Peyer's patch (tissue), 4 donors: ENCODE results near the gene SGTA. TPM values are rescaled to one million over a fixed set of nuclear protein-coding genes. Genes with fewer than 3 reads are reported as not detected.

Experiments
- DNase-seq, 3 donors: peaks; one replicate each; pipeline ENCODE4 v3.0.0-alpha.2; 2017 to 2019
- H3K27ac ChIP-seq, 4 donors: fragments of 200-600 bp; sonication (generic); one replicate each; pipeline ENCODE4 v1.5.1; 2016 to 2019
- H3K27me3 ChIP-seq, 2 donors: fragments of 200-600 bp; sonication (generic); one replicate each; pipeline ENCODE4 v1.5.1; 2019
- H3K36me3 ChIP-seq, 3 donors: fragments of 200-600 bp; sonication (generic); one replicate each; pipeline ENCODE4 v1.5.1; 2016 to 2019
- H3K4me1 ChIP-seq, 4 donors: fragments of 200-600 bp; sonication (generic); one replicate each; pipeline ENCODE4 v1.5.1; 2016 to 2019
- H3K4me3 ChIP-seq, 4 donors: fragments of 200-600 bp; sonication (generic); 1 replicate in 3 of 4; 2 replicates in 1 of 4; pipeline ENCODE4 v1.5.1; 2016 to 2019; ENCODE audit warnings: mild to moderate bottlenecking in 1 of 4
- H3K9me3 ChIP-seq, 4 donors: fragments of 200-600 bp; sonication (generic); one replicate each; pipeline ENCODE4 v1.5.1; 2016 to 2019; ENCODE audit warnings: mild to moderate bottlenecking in 1 of 4
- POLR2A ChIP-seq, 2 donors: fragments of 450-650 bp; IDR thresholded peaks; one replicate each; pipeline ENCODE4 v1.5.1; 2017; ENCODE audit warnings: antibody characterized with exemption in 2 of 2, mild to moderate bottlenecking in 2 of 2, moderate library complexity in 2 of 2
- total RNA-seq, 4 donors: library from RNA; depleted of rRNA; stranded (reverse); fragments of >200 nt; gene quantifications; one replicate each; pipeline ENCODE4 v1.1.0, GENCODE V29; 2016
- TF ChIP-seq, protein P1 (sequence below), 6 experiments: fragments of 450-650 bp in 4 of 6; fragments of 200-600 bp in 2 of 6; sonication (generic) in 1 of 6; IDR thresholded peaks; one replicate each; pipeline ENCODE4 v1.5.1; 2017 to 2019; ENCODE audit warnings: antibody characterized with exemption in 6 of 6, mild to moderate bottlenecking in 3 of 6, moderate library complexity in 1 of 6

Gene SGTA
- total RNA-seq, 4 donors from 2014 or later = 26.4 to 62.5 (median 45.7) TPM

DNA sequence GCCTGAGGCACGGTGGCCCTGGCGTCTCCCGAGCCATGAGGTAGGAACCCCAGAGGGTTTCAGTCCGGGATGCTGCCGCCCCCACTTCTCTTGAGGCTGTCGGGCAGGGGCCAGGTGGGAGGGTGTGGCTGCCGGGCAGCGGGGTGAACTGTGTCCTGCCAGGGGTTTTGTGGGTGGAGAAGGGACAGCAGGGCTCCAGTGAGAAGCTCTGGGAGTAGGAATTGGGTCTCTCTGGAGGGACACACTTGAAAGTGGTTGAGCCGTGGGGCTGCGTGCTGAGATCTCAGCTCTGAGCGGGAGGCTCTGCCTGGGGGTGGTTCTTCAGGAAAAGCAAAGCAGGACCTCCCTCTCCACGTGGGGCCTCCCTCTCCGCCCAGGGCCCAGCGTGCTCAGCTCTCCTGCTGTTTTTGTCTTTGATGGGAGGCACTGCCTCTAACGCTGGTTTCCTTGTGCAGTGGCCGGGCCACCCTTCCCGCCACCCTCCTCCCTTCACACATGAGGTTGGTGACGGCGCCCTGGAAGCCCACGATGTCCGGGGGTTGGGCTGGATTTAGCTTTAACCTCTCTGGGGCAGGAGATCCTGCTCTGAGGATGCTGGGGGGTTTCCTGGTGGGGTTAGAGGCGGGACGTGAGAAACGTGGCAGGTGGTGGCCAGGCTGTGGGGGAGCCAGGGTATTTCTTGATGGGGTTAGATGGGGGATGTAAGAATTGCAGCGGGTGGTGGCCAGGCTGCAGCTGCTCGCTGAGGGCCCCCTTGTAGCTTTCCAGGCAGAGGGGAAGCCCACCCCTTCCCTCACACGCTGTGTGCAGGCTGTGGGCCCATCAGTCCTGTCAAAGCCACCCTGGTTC is 21.3 kb upstream of the SGTA start:
- H3K4me3 ChIP-seq = no peak overlapping the region
- DNase-seq = no peak
- H3K4me1 ChIP-seq = no peaks in the 10 kb centered on the region
- H3K27me3 ChIP-seq = no peaks in the 10 kb centered on the region
- TF ChIP-seq POLR2A (IDR thresholded peaks at IDR 0.05) = no peak
- TF ChIP-seq, protein P1, sequence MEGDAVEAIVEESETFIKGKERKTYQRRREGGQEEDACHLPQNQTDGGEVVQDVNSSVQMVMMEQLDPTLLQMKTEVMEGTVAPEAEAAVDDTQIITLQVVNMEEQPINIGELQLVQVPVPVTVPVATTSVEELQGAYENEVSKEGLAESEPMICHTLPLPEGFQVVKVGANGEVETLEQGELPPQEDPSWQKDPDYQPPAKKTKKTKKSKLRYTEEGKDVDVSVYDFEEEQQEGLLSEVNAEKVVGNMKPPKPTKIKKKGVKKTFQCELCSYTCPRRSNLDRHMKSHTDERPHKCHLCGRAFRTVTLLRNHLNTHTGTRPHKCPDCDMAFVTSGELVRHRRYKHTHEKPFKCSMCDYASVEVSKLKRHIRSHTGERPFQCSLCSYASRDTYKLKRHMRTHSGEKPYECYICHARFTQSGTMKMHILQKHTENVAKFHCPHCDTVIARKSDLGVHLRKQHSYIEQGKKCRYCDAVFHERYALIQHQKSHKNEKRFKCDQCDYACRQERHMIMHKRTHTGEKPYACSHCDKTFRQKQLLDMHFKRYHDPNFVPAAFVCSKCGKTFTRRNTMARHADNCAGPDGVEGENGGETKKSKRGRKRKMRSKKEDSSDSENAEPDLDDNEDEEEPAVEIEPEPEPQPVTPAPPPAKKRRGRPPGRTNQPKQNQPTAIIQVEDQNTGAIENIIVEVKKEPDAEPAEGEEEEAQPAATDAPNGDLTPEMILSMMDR (IDR thresholded peaks at IDR 0.05) = no peak
- H3K9me3 ChIP-seq = no peaks in the 10 kb centered on the region
- H3K36me3 ChIP-seq = peaks cover 0 to 41% (median 0%) of the 10 kb centered on the region in 3 donors
- H3K27ac ChIP-seq = no peak overlapping the region

DNA sequence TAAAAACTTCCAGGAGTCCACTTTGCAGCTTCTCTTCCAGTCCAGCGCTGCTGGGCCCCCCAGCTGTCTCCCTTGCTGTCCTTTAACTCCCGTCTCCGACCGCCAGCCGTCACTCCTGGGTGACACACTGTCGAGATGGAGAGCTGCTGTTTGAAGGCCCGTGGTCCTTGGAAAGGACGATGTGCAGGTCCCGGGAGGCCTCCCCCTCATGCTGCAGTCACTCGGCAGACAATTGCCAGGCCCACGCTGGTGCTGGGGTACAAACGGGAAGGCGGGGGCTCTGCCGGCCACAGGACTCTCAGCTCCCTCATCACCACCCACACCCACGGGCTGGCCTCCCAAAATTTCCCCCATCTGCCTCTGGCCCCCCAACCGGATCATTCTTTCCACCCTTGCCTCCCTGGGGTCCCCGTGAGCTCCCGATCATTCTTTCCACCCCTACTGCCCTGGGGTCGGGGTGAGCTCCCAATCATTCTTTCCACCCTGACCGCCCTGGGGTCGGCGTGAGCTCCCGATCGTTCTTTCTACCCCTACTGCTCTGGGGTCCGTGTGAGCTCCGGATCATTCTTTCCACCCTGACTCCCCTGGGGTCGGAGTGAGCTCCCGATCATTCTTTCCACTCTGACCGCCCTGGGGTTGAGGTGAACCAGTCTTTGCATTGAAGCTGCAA is 20.5 kb upstream of the SGTA start:
- H3K27ac ChIP-seq = no peak overlapping the region
- peaks cover 0 to 34% (median 0%) of the 10 kb centered on the region in 3 donors for H3K36me3 ChIP-seq
- TF ChIP-seq, protein P1 (IDR thresholded peaks at IDR 0.05) = no peak

DNA sequence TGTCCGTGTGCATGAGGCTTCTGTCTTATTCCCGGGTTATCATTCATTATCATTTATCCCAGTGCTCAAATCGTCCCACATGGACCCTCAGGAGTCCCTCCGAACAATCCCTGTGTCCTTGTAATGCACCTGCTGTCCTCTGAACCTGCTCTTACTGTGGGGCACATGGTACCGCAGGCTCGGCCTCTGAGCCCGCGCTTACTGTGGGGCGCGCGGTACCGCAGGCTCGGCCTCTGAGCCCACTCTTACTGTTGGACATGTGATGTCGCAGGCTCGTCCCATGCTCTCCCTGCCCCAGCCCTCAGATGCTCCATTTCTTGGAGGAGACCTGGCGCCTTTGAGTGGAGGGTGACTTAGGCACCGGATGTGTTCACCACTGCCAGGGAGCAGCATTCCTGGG is 19.8 kb upstream of the SGTA start:
- Histone ChIP-seq H3K27ac (no peak overlapping the region), H3K4me1 (no peaks in the 10 kb centered on the region), H3K4me3 (no peak overlapping the region), H3K9me3 (no peaks in the 10 kb centered on the region), H3K27me3 (no peaks in the 10 kb centered on the region), H3K36me3 (peaks cover 0 to 31% (median 0%) of the 10 kb centered on the region in 3 donors)
- DNase-seq = no peak
- TF ChIP-seq POLR2A (IDR thresholded peaks at IDR 0.05) = no peak
- TF ChIP-seq, protein P1 (IDR thresholded peaks at IDR 0.05) = no peak

More for the DNA sequence above, 20.5 kb upstream of the SGTA start:
- H3K27me3 ChIP-seq = no peaks in the 10 kb centered on the region
- H3K9me3 ChIP-seq = no peaks in the 10 kb centered on the region
- no peak for DNase-seq
- no peaks in the 10 kb centered on the region for H3K4me1 ChIP-seq
- no peak overlapping the region for H3K4me3 ChIP-seq

DNA sequence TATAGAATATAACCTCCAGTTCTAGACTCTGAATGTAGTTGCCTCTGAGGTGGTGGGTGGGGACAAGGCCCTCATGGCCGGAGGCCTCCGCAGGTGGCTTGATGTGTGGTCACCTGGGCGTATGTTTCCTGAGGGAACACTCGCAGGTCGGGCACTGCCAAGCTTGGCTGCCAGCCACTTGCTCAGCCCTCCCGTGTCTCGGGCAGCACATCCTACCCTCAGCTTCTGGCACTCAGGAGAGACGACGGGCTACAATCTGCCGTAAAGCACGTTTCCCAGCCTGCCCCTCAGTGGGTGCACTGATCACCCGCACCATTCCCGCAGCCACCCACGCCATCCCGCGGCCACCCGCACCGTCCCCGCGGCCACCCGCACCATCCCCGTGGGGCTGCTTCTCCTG is 17.4 kb upstream of the SGTA start:
- no peak for DNase-seq
- no peak overlapping the region for H3K27ac ChIP-seq
- no peaks in the 10 kb centered on the region for H3K4me1 ChIP-seq
- peaks cover 0 to 38% (median 0%) of the 10 kb centered on the region in 3 donors for H3K36me3 ChIP-seq
- no peaks in the 10 kb centered on the region for H3K27me3 ChIP-seq
- no peaks in the 10 kb centered on the region for H3K9me3 ChIP-seq
- no peak for TF ChIP-seq POLR2A (IDR thresholded peaks at IDR 0.05)
- TF ChIP-seq, protein P1 (IDR thresholded peaks at IDR 0.05) = no peak
- H3K4me3 ChIP-seq = no peak overlapping the region

DNA sequence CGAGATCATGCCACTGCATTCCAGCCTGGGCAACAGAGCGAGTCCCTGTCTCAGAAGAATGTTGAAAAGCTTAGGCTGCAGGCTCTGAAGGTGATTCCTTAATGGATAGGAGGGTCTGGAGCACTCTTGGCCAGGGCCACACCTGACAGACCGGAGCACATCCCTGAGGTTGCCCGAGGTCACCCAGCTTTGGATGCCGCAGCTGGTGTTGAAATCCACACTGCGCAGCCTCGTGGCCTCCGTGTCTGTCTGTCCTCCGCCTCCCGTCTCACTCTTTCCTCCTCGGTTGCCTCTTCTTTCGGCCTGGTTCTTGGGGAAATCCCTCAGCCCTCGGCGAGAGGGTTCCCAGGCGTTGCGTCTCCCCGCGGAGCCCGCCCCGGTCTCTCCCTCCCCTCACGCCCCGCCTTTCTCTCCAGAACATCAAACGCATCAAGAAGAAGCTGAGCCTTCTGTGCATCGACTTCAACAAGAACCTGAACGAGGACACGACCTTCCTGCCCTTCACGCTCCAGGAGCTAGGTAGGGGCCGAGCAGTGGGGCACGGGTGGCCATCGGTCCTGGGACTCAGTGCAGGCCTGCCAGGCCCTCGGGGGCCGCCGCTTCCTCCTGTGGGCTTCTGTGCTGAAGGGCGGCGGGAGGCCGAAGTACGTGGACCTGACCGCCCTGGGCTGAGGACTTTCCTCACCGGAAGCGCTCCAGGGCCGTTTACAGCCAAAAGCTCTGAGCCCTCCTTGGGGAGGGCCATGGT is 16.4 kb upstream of the SGTA start:
- H3K36me3 ChIP-seq = peaks cover 0 to 40% (median 0%) of the 10 kb centered on the region in 3 donors
- no peaks in the 10 kb centered on the region for H3K9me3 ChIP-seq
- no peak for DNase-seq
- H3K27me3 ChIP-seq = no peaks in the 10 kb centered on the region
- no peak overlapping the region for H3K4me3 ChIP-seq
- no peak for TF ChIP-seq POLR2A (IDR thresholded peaks at IDR 0.05)
- TF ChIP-seq, protein P1 (IDR thresholded peaks at IDR 0.05) = no peak
- H3K4me1 ChIP-seq = no peaks in the 10 kb centered on the region
- H3K27ac ChIP-seq = no peak overlapping the region
